Measurements from ENCODE around the gene MARCHF3.

DNA sequence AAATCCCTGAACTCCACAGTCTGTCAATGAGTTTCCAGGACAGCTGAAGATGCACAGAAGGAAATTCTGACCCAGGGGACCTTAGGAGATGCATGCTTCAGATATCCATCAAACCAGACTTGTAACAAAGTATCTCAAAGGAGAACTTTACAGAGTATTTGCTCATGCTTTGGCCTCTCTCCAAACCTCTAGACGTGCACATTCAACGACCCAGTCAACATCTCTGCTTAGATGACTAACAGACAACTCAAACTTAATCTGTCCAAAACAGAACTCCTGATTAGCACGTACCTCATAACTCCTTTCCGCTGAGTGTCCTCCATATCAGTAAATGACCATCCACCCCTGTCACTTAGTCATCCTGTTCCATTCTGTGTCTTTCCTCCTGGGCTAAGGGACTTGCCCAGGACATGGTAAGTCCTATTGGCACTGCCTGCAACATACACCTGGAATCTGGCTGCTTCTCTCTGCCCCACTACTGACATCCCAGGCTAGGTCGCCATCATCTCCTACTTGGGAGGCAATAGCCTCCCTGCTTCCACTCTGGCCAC, 146.0 kb downstream of the MARCHF3 start:
- TF ChIP-seq, protein P1, sequence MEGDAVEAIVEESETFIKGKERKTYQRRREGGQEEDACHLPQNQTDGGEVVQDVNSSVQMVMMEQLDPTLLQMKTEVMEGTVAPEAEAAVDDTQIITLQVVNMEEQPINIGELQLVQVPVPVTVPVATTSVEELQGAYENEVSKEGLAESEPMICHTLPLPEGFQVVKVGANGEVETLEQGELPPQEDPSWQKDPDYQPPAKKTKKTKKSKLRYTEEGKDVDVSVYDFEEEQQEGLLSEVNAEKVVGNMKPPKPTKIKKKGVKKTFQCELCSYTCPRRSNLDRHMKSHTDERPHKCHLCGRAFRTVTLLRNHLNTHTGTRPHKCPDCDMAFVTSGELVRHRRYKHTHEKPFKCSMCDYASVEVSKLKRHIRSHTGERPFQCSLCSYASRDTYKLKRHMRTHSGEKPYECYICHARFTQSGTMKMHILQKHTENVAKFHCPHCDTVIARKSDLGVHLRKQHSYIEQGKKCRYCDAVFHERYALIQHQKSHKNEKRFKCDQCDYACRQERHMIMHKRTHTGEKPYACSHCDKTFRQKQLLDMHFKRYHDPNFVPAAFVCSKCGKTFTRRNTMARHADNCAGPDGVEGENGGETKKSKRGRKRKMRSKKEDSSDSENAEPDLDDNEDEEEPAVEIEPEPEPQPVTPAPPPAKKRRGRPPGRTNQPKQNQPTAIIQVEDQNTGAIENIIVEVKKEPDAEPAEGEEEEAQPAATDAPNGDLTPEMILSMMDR (conservative IDR thresholded peaks at IDR 0.05; ENCODE audit: low read length) = no peak
- TF ChIP-seq EZH2phosphoT487 (IDR thresholded peaks at IDR 0.05; ENCODE audit: borderline replicate concordance) = no peak

Measured in Loucy (cell line).